ENCODE data around the gene MVB12B. TPM values are rescaled to one million over a fixed set of nuclear protein-coding genes. Genes with fewer than 3 reads are reported as not detected.

MVB12B gene
- total RNA-seq, 1 experiment from 2014 or later, result 5.8 TPM

DNA sequence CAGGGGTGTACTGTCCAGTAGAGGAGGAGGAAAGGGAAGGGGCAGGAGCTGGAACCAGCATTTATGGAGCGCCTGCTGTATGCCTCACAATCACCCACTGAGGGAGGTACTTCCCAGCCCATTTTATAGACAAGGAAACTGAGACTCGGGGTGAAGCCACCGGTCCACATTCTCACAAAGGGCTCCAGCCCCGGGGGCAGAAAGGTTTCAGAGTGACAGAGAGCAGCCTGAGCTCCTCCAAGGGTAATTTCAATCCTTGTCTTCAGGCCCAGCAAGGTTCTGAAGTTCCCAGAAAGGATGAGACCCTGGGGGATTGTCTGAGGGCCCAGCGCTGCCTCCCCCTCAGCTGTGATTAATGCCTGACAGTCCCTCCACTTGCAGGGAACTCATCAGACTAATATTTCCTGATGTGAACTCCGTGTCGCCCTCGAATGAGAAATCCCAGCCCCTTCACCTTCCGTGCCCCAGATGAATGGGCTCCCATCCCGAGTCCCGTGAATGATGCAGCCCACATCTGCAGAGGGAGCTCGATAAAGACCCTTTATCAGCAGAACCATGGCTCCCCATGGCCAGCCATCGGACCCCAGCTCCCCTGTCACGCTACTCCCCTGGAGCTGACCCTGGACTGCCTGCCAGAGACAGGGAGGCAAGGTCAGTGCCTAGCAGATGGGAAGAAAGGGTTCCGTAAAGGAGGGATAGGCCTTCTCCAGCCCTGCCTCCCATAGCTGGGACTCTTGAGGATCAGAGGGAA, 32.1 kb upstream of the MVB12B start:
- Histone ChIP-seq H3K9me3 (ENCODE audit: control insufficient read depth, low read depth, low read length) (no peaks in the 10 kb centered on the region), H4K5ac (ENCODE audit: insufficient read length, low read depth, low read length) (no peak overlapping the region), H3K14ac (ENCODE audit: insufficient read depth, low read length) (no peak overlapping the region), H3K4me2 (ENCODE audit: insufficient read depth, insufficient read length, low read length) (no peak overlapping the region), H3K27me3 (ENCODE audit: insufficient read depth, low read length) (no peaks in the 10 kb centered on the region), H4K91ac (ENCODE audit: insufficient read length, low read depth, low read length) (no peak overlapping the region), H2BK20ac (ENCODE audit: low read depth, low read length, poor library complexity, severe bottlenecking) (no peak overlapping the region), H3K4me1 (ENCODE audit: insufficient read depth, low read length) (no peaks in the 10 kb centered on the region), H3K27ac (ENCODE audit: insufficient read length, low read depth, low read length) (no peak overlapping the region), H3K4ac (ENCODE audit: low read depth, low read length) (no peak overlapping the region), H3K9ac (ENCODE audit: extremely low read depth, insufficient read length, low read length) (no peak overlapping the region), H2BK15ac (ENCODE audit: low read depth, low read length) (no peak overlapping the region), H2BK12ac (ENCODE audit: insufficient read length, low read depth, low read length) (no peak overlapping the region), H3K79me1 (ENCODE audit: insufficient read depth, low read depth, low read length, poor library complexity, severe bottlenecking) (no peaks in the 10 kb centered on the region), H3K23me2 (ENCODE audit: insufficient read length, low read depth, low read length, poor library complexity, severe bottlenecking) (no peaks in the 10 kb centered on the region), H2AK5ac (ENCODE audit: insufficient read length, low read length) (no peak overlapping the region), H2AFZ (ENCODE audit: low read length) (no peak overlapping the region), H3K79me2 (ENCODE audit: insufficient read depth, low read length) (no peaks in the 10 kb centered on the region), H4K8ac (replicated peaks; ENCODE audit: insufficient read length, low read depth, low read length) (no peak overlapping the region), H3K18ac (ENCODE audit: insufficient read length, low read depth, low read length) (no peak overlapping the region), H2BK120ac (ENCODE audit: low read depth, low read length, poor library complexity, severe bottlenecking) (no peak overlapping the region), H3T11ph (ENCODE audit: low read length) (no peak overlapping the region), H2BK5ac (ENCODE audit: insufficient read length, low read length) (no peak overlapping the region), H3K56ac (ENCODE audit: insufficient read length, low read depth, low read length) (no peak overlapping the region), H4K20me1 (ENCODE audit: control insufficient read depth, insufficient read depth, insufficient read length) (no peaks in the 10 kb centered on the region), H3K23ac (ENCODE audit: insufficient read length, low read depth, low read length) (no peak overlapping the region)
- H3K27me3 Mint-ChIP-seq (ENCODE audit: low read depth), result peaks cover 1% of the 10 kb centered on the region
- no CpG with 5 or more reads among the region's 15 CpGs for whole genome bisulfite sequencing (ENCODE audit: extremely low coverage, insufficient read length, low lambda C conversion rate)
- H3K36me3 Mint-ChIP-seq (ENCODE audit: insufficient read depth in 1 of 3, low read depth in 3 of 3), result no peaks in the 10 kb centered on the region
- no peak overlapping the region for H3K4me3 Mint-ChIP-seq
- no peaks in the 10 kb centered on the region; a peak in 1 of 5 replicates for H3K9me3 Mint-ChIP-seq
- DNase-seq, result no peak
- H3K4me1 Mint-ChIP-seq, result peaks cover 0 to 2% of the 10 kb centered on the region in 2 experiments; a peak in 1 of 4 replicates
- no peak overlapping the region for H3K27ac Mint-ChIP-seq
- TF ChIP-seq, protein P1, sequence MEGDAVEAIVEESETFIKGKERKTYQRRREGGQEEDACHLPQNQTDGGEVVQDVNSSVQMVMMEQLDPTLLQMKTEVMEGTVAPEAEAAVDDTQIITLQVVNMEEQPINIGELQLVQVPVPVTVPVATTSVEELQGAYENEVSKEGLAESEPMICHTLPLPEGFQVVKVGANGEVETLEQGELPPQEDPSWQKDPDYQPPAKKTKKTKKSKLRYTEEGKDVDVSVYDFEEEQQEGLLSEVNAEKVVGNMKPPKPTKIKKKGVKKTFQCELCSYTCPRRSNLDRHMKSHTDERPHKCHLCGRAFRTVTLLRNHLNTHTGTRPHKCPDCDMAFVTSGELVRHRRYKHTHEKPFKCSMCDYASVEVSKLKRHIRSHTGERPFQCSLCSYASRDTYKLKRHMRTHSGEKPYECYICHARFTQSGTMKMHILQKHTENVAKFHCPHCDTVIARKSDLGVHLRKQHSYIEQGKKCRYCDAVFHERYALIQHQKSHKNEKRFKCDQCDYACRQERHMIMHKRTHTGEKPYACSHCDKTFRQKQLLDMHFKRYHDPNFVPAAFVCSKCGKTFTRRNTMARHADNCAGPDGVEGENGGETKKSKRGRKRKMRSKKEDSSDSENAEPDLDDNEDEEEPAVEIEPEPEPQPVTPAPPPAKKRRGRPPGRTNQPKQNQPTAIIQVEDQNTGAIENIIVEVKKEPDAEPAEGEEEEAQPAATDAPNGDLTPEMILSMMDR (conservative IDR thresholded peaks at IDR 0.05), result no peak
